Cerebellar nuclear complex (tissue), 1 donor: ENCODE measurements around the gene ATP7B.

Experiments used
- DNase-seq, 2 experiments: peaks; one replicate each; lab custom pipeline; 2025; lab: John Stamatoyannopoulos, UW

ATP7B gene

DNA sequence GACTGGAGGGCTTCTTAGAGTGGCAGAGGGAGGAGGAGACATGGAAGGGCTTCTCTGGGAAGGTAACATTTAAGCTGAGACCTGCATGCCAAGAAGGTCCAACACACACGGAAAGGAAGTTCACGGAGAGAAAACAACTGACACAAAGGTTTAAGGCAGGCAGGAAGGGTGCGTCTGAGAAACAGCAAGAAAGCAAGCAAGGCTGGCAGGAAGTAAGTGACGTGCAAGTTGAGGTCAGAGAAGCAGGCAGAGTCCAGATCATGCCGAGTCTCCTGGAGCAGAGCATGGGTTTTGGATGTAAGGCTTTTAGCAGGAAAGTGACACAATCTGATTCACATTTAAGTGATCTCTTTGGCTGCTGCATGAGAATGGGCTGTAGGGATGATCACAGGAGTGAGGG lies 60.5 kb downstream of the ATP7B start:
- DNase-seq = no peak

DNA sequence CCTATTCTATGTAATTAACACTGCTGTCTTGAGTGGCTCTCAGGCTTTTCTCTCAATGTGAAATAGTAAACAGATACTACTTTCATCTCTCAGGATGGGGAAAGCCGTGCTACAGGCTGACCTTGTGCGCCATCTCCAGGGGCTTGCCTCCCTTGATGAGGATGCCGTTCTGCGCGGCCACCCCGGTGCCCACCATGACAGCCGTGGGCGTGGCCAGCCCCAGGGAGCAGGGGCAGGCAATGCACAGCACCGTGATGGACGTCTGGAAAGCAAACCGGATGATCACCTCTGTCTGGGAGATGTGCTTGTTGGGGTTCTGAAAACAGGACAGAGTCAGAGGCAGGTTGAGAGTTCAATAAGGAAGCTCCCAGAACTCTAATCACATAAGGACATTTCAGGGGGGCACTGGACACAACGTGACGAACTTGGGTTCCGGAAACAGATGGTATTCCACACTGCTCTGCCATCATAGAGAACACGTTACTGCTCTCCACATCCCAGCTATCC lies 65.0 kb downstream of the ATP7B start:
- no peak for DNase-seq

DNA sequence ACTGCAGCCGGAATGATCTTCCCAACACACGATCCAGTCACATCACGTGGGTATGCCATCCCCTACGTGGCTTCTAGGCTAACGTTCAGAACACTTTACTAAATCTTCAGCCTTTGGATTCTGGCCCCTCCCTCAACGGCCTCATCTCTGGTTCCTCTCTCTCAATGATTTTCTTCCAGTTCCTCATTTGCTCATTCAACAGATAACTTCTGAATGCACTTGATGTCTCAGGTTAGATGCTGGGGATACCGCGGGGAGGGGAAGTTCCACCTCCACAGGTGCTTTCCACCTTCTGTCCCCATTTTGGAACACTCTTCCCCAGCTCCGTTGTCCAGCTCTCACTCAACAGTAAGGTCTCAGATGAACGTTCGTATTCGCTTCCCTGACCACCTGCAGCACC lies 66.1 kb downstream of the ATP7B start:
- no peak for DNase-seq

DNA sequence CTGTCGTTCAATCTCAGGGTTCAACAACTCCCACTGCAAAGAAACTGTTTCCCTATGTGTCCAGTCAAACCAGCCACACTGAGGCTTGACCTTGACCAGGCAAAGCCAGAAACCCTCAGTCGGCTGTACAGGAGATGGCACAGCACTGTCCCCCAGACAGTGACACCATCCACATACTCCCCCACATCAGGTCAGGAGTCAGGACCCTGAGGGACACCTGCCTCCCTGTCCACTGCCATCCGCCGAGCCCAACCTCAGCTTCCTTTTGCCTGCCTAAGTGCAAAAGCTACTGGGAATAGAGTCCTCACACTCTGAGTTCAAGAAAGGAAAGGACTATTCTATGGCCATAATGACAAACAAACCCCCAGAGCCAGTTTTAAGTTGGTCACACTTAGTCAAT lies 66.8 kb downstream of the ATP7B start:
- no peak for DNase-seq

DNA sequence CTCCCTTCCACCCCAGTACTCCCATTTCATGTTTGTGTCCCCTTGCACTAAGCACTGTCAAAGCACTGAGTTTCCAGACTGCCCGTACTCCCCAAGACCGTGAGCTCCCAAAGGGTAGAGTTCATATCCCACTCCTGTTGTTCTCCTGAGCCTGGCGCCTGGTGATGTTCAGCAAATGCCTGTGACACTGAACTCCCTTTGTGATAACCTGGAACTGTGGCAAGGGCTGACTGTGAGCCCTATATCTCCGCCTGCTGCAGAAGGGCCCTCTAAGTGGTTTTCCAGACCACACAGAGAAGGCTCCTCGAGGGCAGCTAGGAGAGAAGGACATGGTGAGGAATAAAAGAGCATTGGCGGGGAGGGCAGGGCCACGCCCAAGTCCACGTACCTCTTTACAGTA lies 67.5 kb downstream of the ATP7B start:
- no peak for DNase-seq

DNA sequence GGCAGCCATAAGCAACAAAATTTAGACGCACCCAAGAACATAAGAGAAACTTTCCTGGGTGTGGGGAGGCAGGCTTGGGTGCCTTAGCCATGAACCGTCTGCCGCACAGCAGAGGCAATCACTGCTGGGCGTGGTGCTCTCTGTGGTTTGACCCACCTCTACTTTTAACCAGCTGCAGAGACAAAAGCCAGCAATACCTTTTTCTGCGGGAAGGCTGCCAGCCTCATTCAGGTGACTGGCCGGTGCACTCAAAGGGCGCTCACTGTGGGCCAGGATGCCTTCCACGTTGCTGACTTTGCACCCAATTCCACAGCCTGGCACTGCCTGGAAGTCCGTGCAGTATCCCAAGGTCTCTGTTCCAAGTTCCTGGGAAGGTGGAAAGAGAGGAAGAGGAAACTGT lies 69.1 kb downstream of the ATP7B start:
- DNase-seq = no peak

DNA sequence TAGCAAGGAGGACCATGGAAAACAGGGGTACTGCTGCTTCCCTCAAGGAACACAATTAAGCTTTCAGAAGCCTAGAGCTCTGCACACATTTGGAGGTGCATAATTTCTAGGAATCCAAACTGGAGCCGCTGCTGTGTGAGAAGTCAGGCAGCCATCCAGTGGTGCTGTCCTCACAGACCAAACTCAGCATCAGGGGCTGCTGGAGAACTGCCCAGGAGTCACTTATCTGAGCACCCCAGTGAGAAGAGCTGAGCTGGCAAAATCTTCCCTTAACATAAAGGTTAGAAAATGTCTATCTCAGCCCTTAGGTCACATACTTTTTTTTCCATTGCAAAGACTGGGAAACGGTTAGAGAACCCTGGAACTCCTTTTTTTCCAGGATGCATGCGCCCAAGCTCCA lies 72.8 kb downstream of the ATP7B start:
- no peak for DNase-seq

DNA sequence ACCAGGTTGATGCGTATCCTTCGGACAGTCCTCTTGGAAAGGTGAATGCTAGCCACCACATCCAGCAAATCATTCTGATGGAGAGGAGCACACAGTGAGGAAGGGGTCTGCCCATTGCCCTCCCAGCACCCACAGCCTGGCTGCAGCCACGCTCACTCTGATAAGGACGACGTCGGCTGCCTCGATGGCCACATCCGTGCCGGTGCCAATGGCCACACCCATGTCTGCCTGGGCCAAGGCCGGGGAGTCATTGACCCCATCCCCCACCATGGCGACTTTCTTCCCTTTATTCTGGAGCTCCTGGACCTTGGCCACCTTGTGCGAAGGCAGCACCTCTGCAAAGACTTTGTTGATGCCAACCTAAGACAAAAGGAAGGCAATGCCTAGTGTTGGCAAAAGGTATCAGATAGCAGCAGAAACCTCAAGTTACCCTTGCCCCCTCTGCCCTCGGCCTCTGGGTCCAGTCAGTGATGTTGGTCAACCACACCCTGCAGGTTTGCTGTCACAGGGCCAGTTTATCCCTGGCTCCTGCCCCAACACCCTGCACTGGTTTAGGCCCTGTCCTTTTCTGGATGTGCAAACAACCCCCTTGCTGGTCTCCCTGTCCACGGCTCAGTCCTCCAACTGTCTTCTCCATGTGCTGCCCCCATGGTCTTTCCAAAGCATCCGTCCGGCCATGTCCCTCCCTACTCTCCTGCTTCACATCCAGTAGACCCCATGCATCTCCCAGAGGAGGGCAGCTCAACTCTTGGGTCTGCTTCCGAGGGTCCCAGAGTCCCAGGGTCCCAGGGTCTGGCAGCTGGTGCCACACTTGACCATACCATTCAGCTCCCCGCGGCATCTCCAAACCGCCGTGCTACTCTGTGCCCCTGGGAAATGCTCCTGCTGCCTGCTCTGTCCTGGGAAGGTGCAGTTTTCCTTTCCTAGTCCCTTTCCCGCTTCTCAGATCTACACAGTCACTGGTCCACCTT lies 73.6 kb downstream of the ATP7B start:
- no peak for DNase-seq

DNA sequence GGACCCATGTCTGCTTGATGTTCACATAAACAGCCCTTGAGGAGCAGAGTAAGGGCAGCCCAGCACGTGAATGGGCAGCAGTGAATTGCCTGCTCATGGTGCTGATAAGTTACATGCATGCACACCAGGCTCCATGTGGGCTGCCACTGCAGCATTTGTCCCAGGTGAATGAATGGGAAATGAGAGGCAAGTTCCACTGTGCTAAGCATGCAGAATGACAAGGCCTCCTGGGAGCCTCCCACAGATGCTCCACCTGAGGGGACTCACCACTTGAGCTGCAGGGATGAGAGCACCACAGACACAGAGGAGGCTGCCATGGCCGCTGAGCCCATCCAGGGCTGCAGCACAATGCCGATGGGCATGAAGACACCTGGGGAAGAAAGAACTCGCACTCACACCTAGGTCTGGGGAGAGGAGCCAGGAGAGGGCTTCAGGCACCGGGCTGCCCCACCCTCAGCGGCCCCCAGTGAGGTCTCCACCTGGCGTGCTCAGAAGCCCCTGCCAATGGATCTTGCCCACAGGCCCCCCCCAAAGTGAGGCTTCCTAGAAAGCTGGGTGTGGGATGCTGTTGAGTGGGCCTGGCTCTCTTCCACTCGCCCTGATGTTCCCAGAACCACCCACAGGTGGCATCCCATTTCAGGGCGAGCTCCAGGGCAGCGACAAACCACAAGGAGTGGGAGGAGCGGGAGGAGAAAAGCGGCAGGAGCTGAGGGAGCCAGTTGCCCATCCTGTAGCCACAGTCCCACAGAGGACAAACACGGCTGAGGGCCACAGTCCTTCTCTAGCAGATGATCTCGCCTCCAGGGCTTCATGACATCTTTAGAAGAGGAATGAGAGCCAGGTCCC lies 75.7 kb downstream of the ATP7B start:
- DNase-seq = no peak

DNA sequence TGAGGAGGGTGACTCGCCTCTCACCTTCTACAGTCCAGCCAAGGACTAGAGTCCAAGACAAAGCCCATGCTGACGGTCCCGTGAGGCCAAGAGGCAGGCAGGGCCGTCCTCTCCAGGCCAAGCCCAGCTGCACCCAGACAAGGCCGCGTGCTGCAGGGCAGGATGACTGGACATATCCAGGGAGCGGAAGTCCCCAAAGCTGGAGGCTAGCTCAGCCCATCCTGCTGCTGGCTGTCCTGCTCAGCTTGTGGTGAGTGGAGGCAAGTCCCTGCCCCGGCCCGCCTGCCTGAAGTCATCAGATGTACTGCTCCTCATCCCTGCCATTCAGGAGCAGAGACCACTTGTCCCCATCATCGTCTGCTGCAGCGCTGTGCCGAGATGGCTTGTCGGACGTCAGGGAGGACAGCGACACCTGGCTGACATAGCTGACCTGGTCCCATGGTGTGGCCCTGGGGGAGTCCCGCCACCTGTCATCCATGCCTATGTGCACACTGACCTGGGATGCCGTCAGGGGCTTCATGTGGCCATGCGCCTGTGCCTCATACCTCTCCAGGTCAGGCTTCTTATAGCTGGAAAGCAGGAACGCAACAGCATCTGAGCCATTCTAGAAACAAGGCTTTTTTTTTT lies 76.7 kb downstream of the ATP7B start:
- DNase-seq = no peak

DNA sequence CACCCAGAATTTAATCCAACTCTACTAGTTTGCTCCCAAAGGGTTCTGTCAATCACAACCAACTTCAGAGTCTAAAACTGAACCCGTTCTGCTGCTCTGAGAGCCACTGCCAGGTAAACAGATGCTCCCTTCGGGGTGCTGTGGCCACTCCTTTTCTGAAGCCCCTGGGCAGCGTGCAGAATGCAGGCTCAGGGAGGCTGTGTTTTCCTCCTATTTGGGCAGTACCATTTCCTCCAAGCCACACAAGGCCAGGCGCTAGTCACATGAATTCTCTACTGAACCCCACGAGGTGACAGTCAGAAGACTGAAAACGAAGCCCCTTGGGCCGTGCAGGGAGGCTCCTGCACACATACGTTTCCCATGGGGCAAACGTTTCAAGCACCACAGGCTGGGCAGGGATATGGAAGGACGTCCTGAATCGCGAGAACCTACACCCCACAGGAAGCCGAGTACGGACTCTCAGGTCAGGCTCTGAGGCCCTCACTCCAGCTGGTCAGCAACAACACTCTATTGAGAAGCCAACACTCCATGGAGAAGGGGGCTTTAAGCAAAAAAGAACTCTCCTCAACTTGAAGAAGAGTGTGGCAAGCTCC lies 77.7 kb downstream of the ATP7B start:
- no peak for DNase-seq

DNA sequence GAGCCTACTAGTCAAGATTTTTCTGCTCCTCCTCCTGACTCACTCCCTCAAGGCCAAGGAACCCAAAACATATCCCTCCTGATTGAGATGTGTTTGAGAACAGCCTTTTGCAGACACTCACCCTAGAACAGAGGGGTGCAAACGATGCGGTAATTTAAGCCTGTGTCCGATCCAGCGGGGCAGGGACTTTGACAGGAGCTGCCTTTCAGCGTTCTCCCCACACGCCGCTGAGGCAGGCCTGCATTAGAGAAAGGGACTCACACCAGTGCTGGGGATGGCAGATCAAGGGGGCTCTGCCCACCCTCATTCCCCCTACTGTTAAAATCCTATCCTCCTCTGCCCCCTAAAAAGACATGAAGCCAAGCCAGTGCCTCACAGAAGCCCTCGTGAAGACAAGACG lies 79.0 kb downstream of the ATP7B start:
- no peak for DNase-seq

DNA sequence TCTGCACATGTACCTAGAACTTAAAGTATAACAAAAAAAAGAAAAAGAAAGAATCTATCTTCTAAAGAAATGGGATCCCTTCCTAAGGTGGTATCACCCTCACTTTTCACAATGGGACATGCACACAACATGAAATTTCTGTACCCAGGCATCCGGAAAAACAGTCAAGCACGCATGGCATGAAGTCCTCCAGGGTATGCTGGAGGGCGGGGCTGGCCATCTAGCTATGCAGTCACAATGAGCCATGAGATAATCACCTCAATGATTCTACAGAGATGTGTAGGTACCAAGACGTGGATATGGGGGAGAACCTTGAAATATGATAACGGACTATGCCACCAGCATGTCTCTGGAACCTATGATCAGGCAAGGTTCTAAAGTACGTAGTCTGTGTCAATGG lies 79.6 kb downstream of the ATP7B start:
- DNase-seq = no peak

DNA sequence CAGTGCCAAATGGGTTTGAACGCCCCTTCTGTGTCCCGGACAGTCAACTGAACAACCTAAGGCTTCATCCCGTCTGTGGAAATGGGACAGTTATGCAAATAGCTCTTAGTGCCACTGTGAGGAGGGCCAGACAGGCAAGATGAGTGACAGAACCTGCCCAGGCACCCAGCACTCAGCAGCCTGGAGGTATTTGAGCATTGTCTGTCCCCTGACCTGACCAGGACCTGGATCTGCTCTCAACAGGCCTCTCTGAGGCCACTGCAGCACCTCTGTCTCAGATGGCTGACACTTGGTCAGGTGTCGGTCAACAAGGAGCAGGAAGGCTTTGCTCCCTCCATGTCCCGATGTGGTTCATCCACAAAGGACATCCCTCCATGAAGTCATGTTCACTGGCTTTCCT lies 81.6 kb downstream of the ATP7B start:
- DNase-seq = no peak

DNA sequence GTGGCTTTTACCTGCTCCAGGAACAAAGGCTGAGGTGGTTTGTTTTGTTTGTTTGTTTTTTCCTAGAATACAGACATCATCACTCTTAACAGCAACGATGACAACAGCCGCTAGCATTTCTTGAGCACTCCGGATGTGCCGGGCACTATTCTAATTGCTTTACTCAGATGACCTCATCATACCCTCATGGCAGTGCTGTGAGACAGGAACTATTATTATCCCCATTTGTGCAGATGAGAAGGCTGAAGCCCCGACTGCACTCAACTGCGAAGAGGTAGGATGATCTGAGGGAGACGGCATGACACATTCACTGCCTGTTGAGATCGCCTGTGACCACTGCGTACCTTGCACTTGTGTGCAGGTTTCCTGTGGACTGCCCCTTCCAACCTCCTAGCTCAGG lies 83.0 kb downstream of the ATP7B start:
- DNase-seq = no peak

DNA sequence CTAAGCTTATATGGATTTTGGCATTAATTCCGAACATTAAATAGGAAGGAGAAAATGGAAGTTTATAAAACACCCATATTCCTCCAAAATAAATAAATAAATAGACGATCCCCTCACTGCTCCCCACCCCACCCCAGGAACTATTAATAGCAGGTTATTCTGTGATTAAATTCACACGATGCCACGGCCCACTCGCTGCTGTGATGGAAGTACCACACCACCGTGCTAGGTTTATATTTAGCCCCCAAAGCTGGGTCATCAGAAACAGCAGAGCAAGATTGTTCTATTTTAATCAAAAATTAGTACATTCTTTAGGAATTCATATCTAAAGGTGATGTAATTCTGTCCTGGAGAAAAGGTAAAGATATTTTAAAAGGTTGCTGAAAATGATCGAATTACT lies 84.1 kb downstream of the ATP7B start:
- DNase-seq = no peak

DNA sequence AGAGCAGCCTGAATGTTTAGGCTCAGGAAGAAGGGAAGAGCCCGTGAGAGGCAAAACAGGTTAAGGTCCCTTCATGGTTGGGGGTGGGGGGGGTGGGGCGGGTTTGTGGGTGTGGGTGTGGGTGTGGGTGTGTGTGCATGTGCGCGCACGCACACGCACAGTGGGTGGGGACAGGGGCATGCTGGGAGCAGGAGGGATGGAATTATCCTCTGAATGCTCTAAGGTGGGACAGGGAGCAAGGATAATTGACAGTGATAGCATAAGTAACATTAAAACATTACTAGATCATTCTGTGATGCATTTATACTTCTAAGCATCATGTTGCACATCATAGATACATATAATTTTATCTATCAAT lies 84.7 kb downstream of the ATP7B start:
- DNase-seq = no peak

DNA sequence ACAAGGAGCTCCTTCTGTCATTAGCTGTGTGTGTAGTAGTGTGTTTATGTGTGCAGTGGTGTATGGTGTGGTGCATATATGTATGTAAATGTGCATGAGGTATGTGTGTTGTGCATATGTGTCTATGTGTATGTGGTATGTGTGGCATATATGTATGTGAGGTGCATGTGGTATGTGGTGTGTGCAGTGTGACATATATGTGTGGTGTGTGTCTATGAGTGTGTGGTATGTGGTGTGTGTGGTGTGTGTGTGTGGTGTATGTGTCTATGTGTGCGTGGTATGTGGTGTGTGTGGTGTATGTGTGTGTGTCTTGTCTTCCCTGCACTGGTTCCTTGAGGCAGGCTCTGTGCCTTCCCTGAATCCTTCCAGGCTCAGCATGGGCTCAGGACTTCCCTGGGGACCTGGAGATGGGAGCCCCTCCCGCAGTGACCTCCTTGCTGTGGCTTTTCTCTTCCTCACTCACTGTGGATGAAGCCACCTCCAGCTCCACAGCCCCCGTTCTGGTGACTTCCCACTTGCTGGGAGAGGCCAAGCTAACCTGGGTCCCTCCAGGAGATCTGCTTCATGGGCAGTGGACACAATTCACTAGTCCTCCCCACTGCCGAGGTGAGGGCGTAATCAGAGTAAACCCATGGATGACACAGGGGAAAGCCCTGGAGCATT lies 85.3 kb downstream of the ATP7B start:
- DNase-seq = no peak

DNA sequence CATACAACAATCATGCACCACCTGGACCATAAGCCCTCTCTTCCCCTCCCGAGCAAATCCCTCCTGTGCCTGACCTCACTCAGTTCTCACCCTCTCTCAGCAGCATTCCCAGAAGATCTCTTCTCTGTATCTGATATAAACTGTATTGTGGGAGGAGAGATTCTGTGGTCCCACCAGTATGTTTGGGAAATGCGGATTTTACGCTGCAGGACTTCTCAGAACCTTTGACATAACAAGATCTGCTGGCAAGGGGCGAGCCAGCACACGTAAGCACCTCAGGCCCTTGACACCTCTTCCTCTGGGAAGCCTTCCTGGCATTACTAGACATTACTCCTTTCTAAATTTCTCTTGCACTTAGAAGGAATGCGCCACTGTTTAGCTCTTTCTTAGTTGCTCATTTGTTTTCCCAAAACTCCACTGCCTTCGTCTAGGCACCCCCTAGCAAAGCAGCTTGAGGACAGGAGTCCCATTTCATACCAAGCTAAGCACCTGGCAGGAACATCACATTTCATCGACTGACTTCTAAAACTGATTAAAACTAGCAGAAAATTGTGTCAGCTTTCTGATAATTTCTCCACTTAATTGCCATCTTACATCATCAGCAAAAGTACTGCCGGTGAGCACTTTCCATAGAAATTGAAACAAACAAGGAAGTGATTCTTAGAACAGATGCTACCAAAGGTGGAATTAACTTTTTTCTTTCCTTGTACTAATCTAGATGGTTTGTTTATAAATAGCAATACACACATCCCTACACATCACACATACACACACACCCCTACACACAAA lies 86.3 kb downstream of the ATP7B start:
- DNase-seq = no peak

DNA sequence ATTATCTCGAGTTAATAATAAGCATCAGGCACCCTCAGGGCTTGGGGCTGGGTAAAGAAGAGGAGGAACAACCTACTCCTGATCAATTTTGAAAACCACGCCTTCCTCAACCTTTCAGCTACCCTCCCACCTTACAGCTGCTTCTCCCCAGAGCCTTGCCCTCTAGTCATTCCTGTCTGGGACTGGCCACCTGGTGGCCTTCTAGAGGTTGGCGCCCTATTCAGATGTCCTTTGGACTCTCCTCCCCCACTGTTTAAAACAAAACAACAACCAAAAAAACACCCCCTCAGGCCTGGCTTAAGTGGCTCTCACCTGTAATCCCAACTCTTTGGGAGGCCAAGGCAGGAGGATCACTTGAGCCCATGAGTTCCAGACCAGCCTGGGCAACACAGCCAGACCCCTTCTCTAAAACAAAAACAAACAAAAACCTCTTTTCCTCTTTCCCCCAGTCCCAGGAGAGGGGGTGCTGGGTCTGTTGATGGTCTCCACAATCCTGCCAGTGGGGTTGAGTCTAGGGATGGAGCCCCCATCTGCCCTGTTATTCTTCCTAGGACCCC lies 87.2 kb downstream of the ATP7B start:
- no peak for DNase-seq
